WI38 (cell line): ENCODE data around the gene CUX1.
"Not testable (repeated sequence)": the region's sequence is repeated elsewhere in the genome, so short reads cannot be mapped to it uniquely, and the experiment has no call there.

Experiments
- H3K4me3 ChIP-seq: 2 replicates; pipeline ENCODE4 v1.5.1; 2011; ENCODE audit warnings: low read depth, mild to moderate bottlenecking, control low read depth, low read length
- CTCF ChIP-seq: IDR thresholded peaks from 2 replicates; pipeline ENCODE4 v1.5.1; 2012; ENCODE audit warnings: low read depth, mild to moderate bottlenecking, control low read depth, low read length

Gene CUX1

GRCh38 chr7:102227371-102227770, 409.9 kb downstream of the CUX1 start:
- no peak overlapping the region for H3K4me3 ChIP-seq
- TF ChIP-seq CTCF, result no peak

- no peak for TF ChIP-seq CTCF
Observed at GRCh38 chr7:102228935-102229334, 411.5 kb downstream of the CUX1 start.

GRCh38 chr7:102230162-102230561, 412.7 kb downstream of the CUX1 start:
- not testable (repeated sequence) for H3K4me3 ChIP-seq

More at GRCh38 chr7:102228935-102229334, 411.5 kb downstream of the CUX1 start:
- H3K4me3 ChIP-seq, result no peak overlapping the region

GRCh38 chr7:102230593-102230992, 413.2 kb downstream of the CUX1 start:
- TF ChIP-seq CTCF, result no peak
- no peak overlapping the region for H3K4me3 ChIP-seq

- no peak overlapping the region for H3K4me3 ChIP-seq
- TF ChIP-seq CTCF, result no peak
Observed at GRCh38 chr7:102232611-102233286, 415.3 kb downstream of the CUX1 start.

GRCh38 chr7:102234131-102234530, 416.7 kb downstream of the CUX1 start:
- no peak for TF ChIP-seq CTCF
- no peak overlapping the region for H3K4me3 ChIP-seq

GRCh38 chr7:102234801-102235550, 417.6 kb downstream of the CUX1 start:
- H3K4me3 ChIP-seq, result no peak overlapping the region
- TF ChIP-seq CTCF, result no peak
